ENCODE measurements around the gene TESK1. TPM values are rescaled to one million over a fixed set of nuclear protein-coding genes. Genes with fewer than 3 reads are reported as not detected.

The TESK1 gene
- total and polyA plus RNA-seq, 4 donors: 3.7 to 12.5 (median 6.8) TPM

GRCh38 chr9:35658137-35658967, 53.3 kb downstream of the TESK1 start, which contains the start of gene CCDC107:
TSS of gene CCDC107 (plus strand) at chr9:35658292. CDS start at chr9:35658380, 88 bp downstream.
- H3K36me3 ChIP-seq (ENCODE audit: control insufficient read depth in 4 of 4, insufficient read depth in 3 of 4, low read depth in 1 of 4, low read length in 3 of 4): no peaks in the 10 kb centered on the region
- peak within 1 kb of the TSS; percentile 98 to 99 for H3K27ac ChIP-seq (ENCODE audit: low read depth in 1 of 2, low read length in 2 of 2)
- WGBS: under 1% methylated on average over 67 of the region's 67 CpGs
- H3K4me1 ChIP-seq (ENCODE audit: control insufficient read depth in 4 of 4, insufficient read depth in 4 of 4, low read length in 3 of 4): peaks cover 2 to 24% (median 5%) of the 10 kb centered on the region in 4 donors
- peak within 1 kb of the TSS; percentile 91 to 97 for H3K9ac ChIP-seq (ENCODE audit: low read depth in 1 of 2, low read length in 2 of 2)
- TF ChIP-seq FOXA1 (IDR thresholded peaks at IDR 0.05): no peak
- TF ChIP-seq HNF4A (conservative IDR thresholded peaks at IDR 0.05): no peak
- TF ChIP-seq EGR1 (IDR thresholded peaks at IDR 0.05; ENCODE audit: low read depth in 2 of 2): no peak
- peak; percentile 56 for TF ChIP-seq TAF1 (conservative IDR thresholded peaks at IDR 0.05)
- peak; percentile 95 for TF ChIP-seq YY1 (IDR thresholded peaks at IDR 0.05)
- TF ChIP-seq ZBTB33 (IDR thresholded peaks at IDR 0.05): no peak
- peak; percentile 70 to 75 for TF ChIP-seq RAD21 (IDR thresholded peaks at IDR 0.05)
- no peak for TF ChIP-seq MAX (IDR thresholded peaks at IDR 0.05)
- TF ChIP-seq GABPA (IDR thresholded peaks at IDR 0.05 in 1 of 2, conservative IDR thresholded peaks at IDR 0.05 in 1 of 2): no peak
- no peak for TF ChIP-seq HNF4G (IDR thresholded peaks at IDR 0.05)
- no peak for TF ChIP-seq NR2F2 (IDR thresholded peaks at IDR 0.05)
- TF ChIP-seq RXRA (IDR thresholded peaks at IDR 0.05): no peak
- TF ChIP-seq JUND (IDR thresholded peaks at IDR 0.05): no peak
- TF ChIP-seq ATF3 (IDR thresholded peaks at IDR 0.05): no peak
- TF ChIP-seq SP1 (IDR thresholded peaks at IDR 0.05): no peak
- TF ChIP-seq REST (IDR thresholded peaks at IDR 0.05): peak; percentile 35
- TF ChIP-seq FOXA2 (IDR thresholded peaks at IDR 0.05): no peak
- TF ChIP-seq CTCF (IDR thresholded peaks at IDR 0.05; ENCODE audit: low read depth, low read length, missing input control): peak; percentile 39
- no peaks in the 10 kb centered on the region for H3K27me3 ChIP-seq (ENCODE audit: control insufficient read depth in 4 of 4, insufficient read depth in 4 of 4, low read length in 3 of 4)
- no peaks in the 10 kb centered on the region for H3K9me3 ChIP-seq (ENCODE audit: control insufficient read depth in 4 of 4, low read length in 3 of 4)
- peak within 1 kb of the TSS; percentile 79 to 87 (median 79) for H3K4me3 ChIP-seq (ENCODE audit: low read depth in 1 of 3, low read length in 3 of 3)
- peak; percentile 91 for DNase-seq (ENCODE audit: low spot score)
